HG02973 (cell line): Measurements from ENCODE around the gene SRP19.
A peak's percentile ranks its signal among the peaks of the same experiment; 100 is the strongest.
"Not testable (repeated sequence)": the region's sequence is repeated elsewhere in the genome, so short reads cannot be mapped to it uniquely, and the experiment has no call there.

ENCODE experiments used
- ATAC-seq: cut with Tn5 transposase; IDR thresholded peaks from one replicate; pipeline ENCODE4 v1.9.1; 2021; ENCODE audit warnings: moderate library complexity; ENCODE audit not compliant: unreplicated experiment

SRP19 gene

GRCh38 chr5:112860929-112861637 lies at the start of gene SRP19:
TSS of gene SRP19 (plus strand) at chr5:112861287. CDS start at chr5:112861377, 90 bp downstream.
- peak; percentile 95 for ATAC-seq

GRCh38 chr5:112812549-112812948 lies 48.5 kb upstream of the SRP19 start:
- ATAC-seq = no peak

GRCh38 chr5:112820246-112820645 lies 40.8 kb upstream of the SRP19 start:
- no peak for ATAC-seq

- ATAC-seq = no peak
These were observed 38.6 kb upstream of the SRP19 start for GRCh38 chr5:112822456-112822855.

- no peak for ATAC-seq
These were observed 37.9 kb upstream of the SRP19 start for GRCh38 chr5:112823181-112823580.

GRCh38 chr5:112823656-112824055 lies 37.4 kb upstream of the SRP19 start:
- ATAC-seq = no peak

GRCh38 chr5:112824197-112824596 lies 36.9 kb upstream of the SRP19 start:
- ATAC-seq = no peak

- no peak for ATAC-seq
These were observed 30.7 kb upstream of the SRP19 start for GRCh38 chr5:112830378-112830777.

- no peak for ATAC-seq
These were observed 27.1 kb upstream of the SRP19 start for GRCh38 chr5:112833971-112834370.

GRCh38 chr5:112844489-112844888 lies 16.6 kb upstream of the SRP19 start:
- no peak for ATAC-seq

- no peak for ATAC-seq
These were observed 14.5 kb upstream of the SRP19 start for GRCh38 chr5:112846556-112846955.

- ATAC-seq = no peak
These were observed 13.8 kb upstream of the SRP19 start for GRCh38 chr5:112847306-112847705.

GRCh38 chr5:112848116-112848811 lies 12.8 kb upstream of the SRP19 start:
- peak; percentile 99 for ATAC-seq

GRCh38 chr5:112849912-112850311 lies 11.2 kb upstream of the SRP19 start:
- no peak for ATAC-seq

- ATAC-seq = no peak
These were observed 6.4 kb upstream of the SRP19 start for GRCh38 chr5:112854651-112855050.

GRCh38 chr5:112857866-112858265 lies 3.2 kb upstream of the SRP19 start:
- no peak for ATAC-seq

GRCh38 chr5:112860571-112860928 lies 537 bp upstream of the SRP19 start:
- ATAC-seq = not testable (repeated sequence)

- no peak for ATAC-seq
These were observed 525 bp downstream of the SRP19 start for GRCh38 chr5:112861638-112861985.

GRCh38 chr5:112862085-112862484 lies 998 bp downstream of the SRP19 start:
- ATAC-seq = no peak

GRCh38 chr5:112863549-112863948 lies 2.5 kb downstream of the SRP19 start:
- ATAC-seq = no peak

- no peak for ATAC-seq
These were observed 4.0 kb downstream of the SRP19 start for GRCh38 chr5:112865128-112865527.

GRCh38 chr5:112866739-112867138 lies 5.7 kb downstream of the SRP19 start:
- no peak for ATAC-seq

- ATAC-seq = no peak
These were observed 6.3 kb downstream of the SRP19 start for GRCh38 chr5:112867411-112867810.
